SKM-1 (cell line): ENCODE results near the gene HIPK2.

ENCODE experiments used
- DNase-seq: peaks from one replicate; lab custom pipeline; 2025; ENCODE audit not compliant: unreplicated experiment; lab: John Stamatoyannopoulos, UW

Gene HIPK2

DNA sequence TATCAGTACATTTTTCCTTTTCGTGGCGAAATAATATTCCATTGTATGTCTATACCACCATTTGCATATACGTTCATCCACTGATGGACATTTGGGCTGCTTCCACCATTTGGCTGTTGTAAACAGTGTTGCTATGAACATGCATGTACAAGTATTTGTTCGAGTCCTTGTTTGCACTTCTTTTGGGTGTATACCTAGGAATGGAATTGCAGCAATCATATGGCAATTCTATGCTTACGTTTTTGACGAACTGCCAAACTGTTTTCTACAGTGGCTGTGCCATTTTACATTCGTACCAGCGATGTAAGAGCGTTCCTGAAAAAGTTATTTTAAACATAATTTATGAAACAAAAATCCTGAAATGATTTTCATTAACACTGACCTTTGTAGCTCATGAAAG is 79.5 kb downstream of the HIPK2 start:
- no peak for DNase-seq

DNA sequence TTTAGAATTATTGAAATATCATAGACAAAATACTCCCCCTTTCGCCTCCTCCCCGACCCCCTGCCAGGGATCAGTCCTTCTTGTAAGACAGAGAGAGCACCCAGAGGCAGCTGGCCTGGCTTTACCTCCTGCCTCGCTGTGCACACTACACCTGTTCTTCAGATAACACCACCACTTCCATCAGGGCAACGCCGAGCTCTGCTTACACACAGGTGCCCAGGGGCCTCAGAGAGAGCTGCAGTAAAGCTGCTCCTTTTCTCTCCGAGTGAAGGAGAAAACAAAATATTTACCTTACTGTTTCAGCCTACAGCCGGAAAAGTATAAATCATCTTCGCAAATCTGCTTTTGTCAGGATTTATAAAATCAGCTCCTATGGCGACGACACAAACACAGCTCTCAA is 80.7 kb downstream of the HIPK2 start:
- DNase-seq: no peak

DNA sequence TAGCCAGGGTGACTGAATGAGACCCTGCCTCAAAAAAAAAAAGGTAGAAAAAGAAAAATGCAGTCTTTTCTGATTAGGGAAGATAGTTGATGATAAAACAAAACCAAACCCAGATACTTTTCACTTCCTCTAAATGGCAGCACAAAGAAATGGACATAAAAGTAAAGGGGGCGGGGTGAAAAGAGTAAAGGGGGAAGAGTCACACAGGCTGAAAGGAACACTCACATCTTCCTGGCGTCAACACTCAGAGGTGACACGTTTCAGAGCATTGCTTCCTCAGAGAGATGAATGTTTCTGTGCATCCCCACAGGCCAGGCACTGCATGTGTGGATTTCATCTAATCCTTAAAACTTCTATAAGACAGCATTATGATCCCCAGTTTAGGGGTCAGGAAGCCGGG is 81.2 kb downstream of the HIPK2 start:
- DNase-seq: no peak

DNA sequence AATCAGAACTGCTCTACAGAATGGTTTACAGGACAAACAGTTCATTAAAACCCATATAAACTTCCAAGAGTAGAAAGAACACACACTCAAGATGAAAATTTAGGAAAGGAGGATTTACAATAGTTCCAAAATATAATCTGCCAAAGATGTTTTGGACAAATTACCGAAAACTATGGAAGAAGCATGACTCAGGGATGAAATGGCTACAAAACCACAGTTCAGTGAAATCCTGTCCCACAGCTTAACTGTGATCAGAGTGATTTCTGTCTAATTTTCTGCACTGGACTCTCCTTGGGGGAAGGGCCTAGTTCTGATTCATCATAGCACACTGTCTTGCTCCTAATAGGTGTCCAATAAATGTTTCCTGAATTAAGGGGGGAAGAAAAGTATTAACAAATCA is 82.2 kb downstream of the HIPK2 start:
- no peak for DNase-seq

DNA sequence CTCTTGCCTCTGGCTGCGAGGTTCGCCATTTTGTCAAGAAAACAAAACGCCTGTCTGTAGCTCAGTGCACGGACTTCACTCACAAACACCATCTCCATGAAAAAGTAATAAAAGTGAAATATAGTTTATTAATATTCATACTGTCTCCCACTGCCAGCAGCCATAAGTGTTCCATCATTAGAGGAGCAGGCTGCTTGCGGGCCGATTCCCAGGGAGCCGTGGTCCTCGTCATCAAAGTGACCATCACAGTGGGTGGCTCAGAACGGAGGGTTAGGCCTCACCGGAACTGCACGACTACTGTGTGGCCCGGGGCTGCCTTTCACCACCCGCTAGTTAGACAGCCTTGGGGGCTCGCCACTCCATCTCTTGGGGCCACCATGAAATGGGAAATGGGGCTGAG is 82.7 kb downstream of the HIPK2 start:
- no peak for DNase-seq

DNA sequence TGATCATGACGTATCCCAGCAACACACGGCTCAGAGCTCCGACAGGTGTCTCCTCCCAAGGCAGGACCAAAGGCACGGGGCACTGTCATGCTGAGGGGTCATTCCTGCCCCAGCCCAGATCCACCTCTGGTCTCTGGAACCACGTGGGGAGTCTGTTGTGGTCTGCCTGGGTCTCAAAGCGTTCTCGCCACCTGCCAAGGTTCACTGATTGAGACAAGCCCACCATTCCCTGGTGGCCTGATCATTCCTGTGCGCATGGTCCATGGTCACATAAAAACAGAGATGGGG is 83.5 kb downstream of the HIPK2 start:
- DNase-seq: no peak

DNA sequence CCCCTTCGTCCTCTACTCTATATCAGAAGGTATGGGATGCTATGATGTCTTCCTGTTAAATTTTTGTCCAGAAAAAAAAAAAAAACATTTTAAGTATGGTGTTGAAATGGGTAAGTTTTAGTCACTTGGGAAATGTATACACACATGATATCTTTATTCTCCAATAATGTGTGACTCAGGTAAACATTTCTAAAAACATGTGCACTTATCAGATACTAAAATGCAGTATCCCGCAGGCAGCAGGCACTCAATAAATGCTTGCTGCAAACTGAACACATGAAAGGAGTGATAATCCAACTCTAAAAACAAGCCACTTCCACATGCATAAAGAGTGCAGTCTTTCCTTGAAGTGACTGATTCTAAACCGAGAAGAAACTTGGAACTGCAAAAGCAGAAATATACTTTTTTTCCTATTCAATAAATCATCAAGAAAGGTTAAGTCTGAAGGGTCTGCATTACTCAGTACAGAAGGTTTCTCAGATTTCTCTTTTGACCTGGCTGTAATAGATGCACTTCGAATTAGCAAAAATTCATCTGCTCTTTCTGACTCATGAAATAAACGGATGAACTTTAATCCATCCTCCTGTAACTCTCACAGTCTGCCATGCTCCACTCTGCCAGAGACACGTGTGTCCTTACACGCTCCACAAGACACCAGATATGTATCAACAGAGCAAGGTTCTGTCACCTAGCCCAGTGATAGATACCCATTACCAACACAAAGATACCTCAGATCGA is 84.0 kb downstream of the HIPK2 start:
- no peak for DNase-seq

DNA sequence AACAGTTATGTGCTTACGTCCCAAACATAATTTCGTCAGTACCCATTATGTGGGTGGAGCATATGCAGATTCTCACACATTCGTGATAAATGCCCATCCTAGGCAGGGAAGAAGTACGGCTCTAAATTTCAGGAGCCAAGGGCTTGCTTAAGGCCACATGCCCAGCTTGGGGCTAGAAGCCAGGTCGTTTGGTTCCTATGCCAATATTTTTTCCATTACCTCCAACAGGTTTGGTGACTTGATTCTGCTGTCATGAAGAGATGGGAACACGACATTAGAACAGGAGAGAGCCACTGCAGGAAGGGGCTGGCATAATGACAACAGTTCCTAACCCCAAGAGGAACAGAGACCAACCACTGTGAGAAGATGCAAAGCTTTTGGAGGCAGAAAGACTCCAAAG is 85.1 kb downstream of the HIPK2 start:
- DNase-seq: no peak

DNA sequence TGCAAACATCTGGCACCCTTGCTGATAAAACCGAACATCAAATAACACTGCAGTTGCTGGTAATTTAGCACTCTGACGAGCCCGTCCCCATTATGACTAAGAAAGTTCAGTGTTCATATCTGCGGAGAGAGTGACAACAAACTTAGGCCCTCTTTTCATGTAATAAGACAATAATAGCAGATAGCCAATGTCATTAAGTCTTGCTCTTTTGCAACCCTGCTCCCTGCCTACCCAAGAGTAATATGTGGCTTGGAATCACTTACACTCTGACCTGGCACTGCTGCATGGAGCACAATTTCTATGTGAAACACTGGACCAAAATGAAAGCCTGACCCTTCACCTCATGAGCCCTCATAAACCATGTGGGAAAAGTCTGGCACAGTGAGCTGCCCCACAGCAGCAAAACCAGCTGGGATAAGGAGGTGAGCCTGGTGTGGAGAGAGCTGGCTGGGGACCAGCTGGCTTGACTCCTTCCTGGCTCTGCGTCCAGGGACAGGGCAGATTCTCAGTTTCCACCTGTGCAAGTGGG is 86.5 kb downstream of the HIPK2 start:
- no peak for DNase-seq

DNA sequence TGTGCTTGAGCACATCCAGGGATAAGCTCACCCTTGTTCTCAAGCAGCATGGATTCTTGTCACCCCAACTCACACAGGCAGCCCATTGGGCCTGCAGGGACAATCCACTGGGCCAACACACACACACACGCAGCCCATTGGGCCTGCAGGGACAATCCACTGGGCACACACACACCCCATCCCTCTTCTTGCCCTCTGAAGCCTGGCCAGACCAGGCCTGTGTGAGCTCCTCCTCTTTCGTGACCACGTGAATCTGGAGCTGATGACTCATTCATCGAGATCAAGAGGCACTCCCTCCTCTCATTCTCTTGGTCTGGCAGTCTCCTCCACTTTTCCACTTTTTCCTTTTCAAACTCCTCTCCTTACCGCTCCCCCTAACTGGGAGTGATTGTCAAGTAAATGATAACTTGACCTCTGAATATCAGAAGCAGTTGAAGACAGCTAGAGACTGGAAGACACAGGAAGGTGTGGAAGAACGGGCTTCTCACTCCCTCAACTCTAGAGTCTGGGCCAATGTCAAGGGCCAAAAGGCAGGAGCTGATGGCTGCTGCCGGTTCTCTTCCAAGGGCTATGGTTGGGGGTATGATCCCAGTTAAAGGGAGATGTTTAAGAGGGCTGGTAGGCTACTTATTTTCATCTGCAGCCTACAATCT is 89.7 kb downstream of the HIPK2 start:
- no peak for DNase-seq

DNA sequence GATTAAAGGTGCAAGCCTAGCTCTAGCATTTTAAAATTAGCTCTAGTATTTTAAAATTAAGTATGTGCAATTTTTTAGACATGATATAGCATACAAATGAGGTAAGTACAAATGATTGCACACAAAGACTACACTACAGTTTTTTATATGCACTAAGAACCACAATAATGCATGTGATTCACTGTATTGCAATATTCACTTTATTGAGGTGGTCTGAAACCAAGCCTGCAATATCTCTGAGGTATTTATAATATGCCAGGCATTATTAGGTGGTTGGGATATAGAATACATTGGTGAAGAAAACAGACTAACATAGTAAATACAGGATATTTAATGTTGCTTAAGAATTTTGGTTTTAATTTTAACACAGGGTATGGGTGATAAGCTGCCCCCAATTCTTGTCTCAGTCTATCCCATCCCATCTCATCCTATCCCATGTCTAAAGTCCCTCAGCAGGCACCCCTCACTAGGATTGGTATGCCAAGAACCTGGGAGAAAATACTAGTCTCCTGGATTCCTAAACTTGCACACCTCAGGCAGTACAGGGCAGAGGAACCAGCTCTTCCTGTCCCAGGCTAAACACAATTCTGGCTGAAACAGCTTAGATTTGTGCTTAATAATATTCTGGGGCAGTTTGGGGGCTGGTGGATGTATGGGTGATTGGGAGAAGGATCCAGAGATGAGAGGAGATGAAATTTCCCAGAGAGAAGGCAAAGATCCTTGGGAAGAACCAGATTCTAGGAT is 90.4 kb downstream of the HIPK2 start:
- DNase-seq: no peak

DNA sequence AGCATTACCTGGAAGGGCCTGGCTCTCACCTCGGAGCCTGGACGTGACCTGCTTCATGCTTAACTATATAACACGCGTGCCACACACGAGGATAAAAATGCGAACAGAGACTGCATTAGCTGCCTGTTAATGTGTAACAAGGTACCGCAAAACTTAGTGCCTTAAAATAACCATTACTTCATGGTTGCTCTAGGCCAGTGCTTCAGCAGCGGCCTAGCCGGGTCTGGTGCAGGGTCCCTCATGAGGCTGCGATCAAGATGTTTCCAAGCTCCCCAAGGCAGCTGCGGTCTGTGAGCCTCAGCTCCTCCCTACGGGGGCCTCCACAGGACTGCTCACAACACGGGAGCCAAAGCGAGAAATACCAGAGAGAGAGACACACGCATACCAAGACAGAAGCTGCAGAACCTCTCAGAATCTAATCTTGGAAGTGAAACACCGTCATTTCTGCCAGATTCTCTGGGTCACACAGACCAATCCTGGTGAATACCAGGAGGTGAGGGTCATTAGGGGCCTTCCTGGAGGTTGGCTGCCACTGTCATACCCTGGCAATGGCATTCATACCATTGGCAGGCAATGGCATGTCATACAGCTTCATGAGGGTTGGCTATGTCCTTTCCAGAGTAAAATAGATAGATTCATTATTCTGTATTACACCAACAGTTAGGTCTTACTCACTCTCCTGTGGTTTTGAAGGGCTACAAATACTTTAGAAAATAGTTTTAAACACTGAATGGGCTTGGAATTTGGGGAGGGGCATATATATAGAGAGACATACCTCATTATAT is 94.5 kb downstream of the HIPK2 start:
- DNase-seq: no peak

DNA sequence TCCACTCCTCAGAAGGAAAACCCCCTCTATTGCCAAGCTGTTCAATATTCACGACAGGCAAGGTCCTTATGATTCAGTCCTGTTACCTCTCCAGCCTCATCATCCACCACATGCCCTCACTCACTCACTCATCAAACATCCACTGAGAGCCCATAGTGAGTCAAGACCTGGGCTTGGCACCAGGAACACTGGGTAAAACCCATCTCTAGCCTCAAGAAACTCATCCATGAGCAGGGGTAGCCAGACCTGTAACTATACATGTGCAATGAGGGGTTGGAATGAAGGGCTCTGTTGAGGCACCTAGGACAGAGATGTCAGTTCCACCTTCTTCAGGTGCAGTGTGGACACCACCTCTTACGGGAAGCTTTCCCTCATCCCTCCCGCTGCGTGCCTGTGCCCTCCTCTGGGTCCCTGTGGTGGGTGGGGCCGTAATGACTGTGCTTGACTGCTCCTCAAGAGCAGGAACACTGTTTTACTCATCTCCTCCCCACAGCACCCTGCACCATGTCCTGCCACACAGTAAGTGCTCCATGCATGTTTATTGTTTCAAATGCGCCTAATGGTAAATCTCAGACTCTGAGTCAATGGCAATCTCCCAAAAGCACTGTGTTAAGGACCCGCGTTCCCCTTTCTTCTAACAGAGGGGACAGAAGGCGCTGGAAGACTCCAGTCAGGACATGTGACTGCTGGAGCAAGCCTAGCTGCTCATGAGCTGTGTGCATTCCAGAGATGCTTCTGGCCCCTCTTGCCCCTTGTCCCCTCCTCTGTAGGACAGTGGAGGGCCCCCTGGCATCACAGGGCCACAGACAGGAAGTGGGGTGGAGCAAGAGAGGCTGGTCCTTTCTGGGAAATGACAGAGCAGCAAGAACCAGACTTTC is 95.4 kb downstream of the HIPK2 start:
- no peak for DNase-seq

DNA sequence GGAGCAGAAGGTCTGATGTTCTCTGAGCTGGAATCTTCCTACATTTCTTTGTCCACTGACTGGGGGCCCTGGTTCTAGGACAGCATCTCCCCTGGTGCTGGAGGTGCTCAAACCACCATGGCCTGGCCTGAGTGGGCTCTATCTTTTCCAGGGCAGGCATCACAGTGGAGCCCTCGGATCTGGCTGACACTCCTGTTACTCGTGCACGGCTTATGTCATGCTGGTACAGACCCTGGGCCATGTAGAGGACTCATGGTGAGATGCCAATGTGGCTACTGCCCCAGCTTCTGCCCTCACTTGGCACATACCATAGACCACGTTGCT is 96.0 kb downstream of the HIPK2 start:
- DNase-seq: no peak

DNA sequence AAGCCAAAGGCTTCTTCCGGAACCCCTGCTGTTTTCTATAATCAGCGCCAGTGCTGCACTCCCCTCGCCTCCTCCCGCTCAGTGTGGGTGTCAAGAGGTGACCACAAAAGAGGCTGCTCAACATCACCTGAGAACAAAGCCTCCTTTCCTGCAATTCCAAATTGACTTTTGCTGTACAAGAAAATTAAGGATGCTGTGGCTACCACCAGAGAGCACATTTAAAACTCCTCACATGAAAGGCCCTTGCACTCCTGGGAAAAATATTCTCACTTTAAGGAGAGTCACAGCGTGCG is 96.4 kb downstream of the HIPK2 start:
- no peak for DNase-seq

DNA sequence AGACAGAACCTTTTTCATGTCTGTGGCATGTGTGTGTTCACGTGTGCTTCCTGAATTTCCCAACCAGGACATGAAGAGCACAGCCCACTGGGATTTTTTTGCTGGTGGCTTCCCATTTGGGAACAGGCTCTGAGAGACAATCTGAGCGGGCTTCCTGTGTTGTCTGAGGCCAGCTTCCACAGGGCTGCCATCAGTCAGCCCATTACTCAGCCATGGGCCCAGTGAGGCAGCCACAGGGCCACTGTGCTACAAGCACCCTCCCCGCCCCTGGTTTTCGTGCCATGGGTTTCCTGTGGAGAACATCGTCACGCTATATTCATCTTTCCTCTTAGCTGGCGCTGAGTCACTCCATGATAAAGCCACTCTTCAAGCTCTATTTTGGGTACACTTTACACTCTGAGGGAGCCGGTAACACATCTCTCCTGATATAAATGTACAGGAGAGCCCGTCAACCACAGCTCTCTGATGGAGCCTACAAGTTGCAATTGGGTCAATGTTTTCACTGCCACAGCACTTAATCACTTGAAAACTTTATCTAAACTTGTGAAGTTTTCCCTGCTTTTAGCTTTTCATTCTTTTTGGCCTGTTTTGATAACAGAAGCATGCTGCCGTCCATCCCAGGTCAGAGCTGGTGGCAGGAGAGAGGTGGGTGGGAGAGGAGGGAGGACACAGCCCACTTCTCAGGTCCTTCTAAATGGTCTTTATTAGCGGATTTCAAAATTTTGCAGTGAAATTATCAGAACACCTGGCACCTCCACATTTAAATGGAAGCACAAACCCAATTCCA is 96.9 kb downstream of the HIPK2 start:
- DNase-seq: no peak

DNA sequence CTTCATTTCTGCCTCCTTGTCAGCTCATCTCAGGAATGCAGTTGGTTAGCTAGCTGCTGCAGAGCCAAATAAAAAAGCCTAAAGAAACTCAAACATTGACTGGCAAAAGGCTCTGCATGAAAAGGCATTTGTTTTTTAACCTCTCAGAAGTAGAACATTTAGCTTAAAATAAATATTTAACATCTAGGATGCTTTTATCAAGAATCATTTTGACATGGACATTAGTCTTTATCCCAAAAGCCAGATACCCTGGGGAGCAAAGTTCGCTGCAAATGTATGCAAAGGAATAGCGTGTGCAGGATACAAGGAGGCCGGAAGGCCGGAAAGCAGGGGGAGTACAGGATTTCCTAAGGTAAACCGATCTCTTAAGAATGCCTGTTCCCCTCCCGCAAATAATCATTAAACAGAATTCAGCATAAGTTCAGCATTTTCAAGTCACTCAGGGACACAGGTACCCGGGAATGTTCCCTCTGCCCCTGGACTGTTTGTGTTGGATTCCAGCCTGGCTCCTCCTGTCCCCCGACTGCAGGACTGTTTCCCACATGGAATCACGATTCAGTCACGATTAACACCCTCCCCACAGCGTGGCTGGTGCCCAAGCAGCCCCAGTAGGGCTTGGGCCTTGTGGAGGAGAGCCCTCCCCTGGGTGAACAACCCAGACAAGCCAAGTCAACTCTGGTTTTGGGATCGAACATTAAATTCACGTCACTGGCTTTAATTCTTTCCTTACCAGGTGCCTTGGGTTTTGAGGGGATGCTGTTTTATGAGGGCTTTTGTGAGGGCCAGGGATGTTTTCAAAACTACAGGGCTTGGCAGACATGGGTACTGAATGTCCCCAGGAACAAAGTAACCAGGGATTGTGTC is 97.8 kb downstream of the HIPK2 start:
- no peak for DNase-seq

DNA sequence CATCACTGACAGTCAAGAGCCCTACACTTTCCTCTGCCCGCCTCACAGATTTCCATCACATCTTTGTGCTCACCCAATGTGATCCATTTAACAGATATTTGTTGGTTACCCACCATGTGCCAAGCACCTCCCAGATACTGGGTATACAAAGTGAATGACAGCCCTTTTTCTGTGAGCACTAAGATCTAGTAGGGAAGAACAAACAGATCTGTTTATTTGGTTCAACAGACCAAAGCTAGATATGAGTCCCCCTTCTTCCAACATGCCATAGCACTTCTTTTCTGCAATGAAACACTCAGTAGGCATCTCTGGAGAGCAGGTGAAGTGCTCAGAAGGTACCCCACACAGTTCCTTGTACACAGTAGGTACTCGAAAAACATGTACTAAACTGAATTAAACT is 101.4 kb downstream of the HIPK2 start:
- no peak for DNase-seq
